HG03457 (cell line): ENCODE measurements around the gene WDR91.

Experiments
- ATAC-seq: cut with Tn5 transposase; IDR thresholded peaks from one replicate; pipeline ENCODE4 v1.9.1; 2021; ENCODE audit warnings: moderate number of reproducible peaks; ENCODE audit not compliant: unreplicated experiment

WDR91 gene

DNA sequence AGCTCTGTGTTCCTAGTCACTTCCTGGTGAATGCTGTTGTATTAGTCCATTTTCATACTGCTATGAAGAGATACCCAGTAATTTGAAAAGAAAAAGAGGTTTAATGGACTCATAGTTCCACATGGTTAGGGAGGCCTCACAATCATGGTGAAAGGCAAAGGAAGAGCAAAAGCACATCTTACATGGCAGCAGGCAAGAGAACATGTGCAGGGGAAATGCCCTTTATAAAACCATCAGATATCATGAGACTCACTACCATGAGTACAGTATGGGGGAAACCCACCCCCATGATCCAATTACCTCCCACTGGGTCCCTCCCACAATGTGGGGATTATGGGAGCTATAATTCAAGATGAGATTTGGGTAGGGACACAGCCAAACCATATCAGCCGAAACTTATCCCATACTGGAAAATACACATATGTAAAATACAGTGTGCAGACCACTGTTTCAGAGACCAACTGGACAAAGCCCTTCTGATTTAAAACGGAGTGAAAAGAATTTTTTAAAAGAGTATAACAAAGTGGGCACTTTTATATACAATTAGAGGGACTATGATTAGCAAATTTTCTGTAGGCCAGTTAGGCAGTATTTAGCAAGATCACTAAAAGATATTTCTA, 48.8 kb downstream of the WDR91 start:
- no peak for ATAC-seq

DNA sequence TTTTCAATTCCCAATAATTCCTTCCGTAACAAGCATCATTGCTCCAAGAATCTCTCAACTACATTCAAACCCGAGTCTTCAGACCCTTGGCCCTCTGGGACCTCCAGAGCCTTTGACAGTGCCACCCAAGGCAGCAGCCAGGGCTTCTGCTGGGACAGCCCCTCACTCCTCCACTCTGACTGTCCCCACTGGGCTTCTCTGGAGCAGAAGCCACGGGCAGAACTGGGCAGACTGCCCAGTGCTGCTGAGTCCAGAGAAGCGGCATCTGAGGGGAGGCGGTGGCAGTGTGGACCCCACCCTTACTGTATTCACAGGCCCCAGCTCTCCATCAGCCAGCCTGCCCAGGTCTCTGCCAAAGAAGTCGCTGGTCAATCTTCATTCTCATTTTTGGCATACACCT, 49.7 kb downstream of the WDR91 start:
- no peak for ATAC-seq

DNA sequence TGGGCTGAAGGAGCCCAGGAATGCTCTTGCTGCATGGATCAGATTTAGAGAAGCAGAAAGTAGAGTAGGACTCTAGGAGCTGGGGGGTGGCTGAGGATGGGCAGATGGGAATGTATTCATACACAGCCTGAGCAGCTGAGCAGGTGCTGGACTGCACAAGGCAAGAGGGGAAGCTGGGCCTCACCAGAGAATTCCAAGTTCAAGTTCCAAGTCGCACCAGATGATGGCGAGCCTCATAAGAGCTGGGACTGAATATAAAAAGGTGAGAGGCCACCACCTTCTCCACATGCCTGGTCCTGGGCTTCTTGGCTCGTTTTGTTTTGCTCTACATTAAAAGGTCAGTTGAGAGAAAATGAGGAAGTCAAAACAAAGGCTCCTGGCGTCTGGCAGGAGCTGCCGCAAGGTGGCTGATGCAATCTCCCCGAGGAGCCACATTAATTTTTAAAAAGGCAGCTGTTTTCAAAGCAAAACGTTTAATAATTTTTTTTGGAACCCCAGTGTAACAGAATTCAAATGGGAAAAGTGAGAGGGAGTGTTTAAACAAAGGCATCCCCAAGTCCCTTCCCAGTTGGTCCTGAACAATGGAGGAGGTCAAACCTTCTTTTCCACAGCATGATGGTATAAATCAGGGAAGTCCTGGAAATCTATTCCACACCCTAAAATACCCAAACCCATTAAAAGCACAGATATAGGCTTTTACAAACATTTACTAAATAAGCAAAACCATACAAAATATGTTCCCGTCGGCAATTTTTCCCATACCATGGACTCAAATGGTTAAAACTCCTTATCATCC, 50.3 kb downstream of the WDR91 start:
- ATAC-seq: no peak

DNA sequence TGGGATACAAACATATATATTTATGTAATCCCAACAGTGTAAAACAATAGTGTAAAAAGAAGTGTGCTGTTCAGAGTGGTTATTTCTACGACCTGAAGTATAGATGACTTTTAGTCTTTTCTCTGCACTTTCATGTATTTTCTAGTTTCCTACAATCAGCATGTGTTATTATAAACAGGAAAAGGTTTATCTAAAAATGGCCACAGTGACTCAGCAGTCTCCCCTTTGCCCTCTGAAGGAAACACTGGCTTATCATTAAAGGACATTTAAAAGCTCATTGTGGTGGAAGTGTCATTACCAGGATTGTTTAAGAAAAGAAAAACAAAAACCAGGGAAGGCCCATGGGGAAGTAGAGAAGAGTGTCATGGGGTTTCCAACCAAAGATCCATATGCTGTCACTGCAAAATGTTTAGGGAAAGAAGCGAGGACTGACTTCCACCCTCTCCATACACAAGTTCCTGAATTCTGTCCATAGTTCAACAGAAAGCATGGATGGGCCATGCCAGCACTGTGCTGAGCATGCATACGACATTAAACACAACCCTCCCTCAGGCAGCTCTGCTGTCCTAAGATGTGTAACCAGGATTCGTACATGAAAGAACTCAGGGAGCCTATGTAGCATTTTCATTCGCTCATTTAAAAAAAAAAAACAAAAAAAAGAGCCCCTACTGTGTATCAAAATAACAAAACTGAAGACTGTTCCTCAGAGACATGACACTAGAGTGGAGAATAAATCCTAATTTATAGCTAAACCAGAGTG, 51.0 kb downstream of the WDR91 start:
- no peak for ATAC-seq

DNA sequence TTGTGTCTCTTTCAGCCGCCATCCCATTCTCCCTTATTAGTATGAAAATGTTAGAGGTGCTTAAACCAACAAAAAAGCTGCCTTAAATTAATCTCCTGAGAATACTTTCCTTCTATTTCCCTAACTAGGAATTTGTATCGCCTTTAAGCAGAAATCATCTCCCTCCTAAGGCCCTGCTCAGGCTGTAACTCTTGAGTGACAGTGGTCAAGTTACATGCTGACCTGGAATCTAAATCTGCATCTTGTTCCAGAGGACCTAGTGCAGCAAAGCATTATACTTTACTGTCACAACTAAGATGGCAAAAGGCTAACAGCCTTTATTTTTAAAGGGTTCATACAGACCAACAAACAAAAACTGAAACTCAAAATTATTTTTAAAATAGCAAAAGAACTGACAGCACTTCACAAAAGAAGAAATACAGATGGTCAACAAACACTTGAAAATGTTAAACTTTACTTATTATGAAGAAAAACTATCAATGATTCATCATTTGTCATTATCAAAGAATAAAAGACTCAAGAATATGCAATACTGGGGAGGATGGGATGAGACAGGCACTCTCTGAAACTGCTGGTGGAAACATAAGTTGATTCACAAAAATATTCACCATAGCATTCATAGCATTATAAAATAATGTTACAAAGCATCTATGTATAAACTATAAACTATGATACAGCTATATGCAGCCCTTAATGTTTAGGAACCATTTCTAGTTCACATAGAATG, 51.8 kb downstream of the WDR91 start:
- ATAC-seq: no peak

DNA sequence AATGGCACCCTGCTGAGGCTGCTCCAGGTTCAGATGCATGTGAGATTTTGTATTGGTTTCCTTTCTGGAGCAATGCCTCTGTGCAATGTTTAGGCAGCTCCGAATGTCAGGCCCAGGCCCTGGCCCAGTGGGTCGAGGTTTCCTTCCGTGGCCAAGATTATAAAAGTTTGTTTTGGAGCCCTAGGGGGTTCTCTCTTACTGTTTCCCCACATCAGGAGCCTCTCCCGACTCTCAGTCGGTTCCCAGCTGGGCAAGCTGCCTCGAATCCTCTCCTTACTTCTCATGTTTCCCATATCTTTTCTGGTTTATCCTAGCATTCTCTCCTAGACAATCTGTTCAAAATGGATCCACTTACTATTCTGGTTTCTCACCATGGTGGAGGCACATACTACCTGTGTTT, 52.5 kb downstream of the WDR91 start:
- ATAC-seq: no peak

DNA sequence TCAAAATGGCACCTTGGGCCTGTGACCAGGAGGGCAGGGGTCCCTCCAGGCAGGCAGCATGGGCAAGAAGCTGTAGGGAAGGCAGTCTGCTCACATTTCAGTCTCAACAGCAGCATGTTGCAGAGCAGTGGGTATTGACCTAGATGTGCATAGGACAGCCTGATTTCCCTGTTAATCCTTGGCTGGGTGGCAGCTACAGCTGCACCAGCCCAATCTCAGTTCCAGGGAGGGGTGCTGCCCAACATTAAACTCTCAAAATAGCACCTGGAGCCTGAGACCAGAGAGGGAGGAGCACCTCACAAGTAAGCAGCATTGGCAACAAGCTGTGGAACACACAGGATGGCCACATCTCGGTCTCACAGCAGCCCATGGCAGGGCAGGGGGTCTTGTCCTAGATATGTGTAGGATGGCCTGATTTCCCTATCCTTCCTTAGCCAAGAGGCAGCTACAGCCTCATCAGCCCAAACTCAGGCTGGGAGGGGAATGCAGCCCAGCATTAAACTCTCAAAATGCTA, 53.1 kb downstream of the WDR91 start:
- no peak for ATAC-seq

DNA sequence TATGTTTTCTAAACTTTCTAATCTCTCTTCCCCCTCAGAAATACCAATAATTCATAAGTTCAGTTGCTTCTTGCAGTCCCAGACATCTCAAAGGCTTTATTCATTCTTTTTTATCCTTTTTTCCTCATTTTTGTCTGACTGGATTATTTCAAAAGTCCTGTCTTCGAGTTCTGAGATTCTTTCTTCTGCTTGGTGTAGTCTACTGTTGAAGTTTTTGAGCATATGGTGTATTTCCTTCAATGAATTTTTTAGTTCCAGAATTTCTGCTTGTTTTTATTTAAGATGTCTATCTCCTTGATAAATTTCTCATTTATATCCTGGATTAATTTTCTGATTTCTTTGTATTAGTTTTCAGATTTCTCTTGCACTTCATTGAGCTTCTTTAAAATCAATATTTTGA, 55.0 kb downstream of the WDR91 start:
- no peak for ATAC-seq

DNA sequence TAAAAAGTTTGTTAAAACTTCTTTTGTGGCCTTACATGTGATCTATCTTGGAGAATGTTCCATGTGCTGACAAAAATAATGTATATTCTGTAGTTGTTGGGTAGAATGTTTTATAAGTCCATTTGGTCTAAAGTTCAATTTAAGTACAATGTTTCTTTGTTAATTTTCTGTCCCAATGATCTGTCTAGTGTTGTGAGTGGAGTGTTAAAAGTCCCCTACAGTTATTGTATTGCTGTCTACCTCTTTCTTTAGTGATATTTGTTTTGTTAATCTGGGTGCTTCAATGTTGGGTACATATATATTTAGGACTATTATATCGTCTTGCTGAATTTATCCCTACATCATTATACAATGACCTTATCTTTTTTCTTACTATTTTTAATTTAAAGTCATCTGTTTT, 56.6 kb downstream of the WDR91 start:
- ATAC-seq: no peak

DNA sequence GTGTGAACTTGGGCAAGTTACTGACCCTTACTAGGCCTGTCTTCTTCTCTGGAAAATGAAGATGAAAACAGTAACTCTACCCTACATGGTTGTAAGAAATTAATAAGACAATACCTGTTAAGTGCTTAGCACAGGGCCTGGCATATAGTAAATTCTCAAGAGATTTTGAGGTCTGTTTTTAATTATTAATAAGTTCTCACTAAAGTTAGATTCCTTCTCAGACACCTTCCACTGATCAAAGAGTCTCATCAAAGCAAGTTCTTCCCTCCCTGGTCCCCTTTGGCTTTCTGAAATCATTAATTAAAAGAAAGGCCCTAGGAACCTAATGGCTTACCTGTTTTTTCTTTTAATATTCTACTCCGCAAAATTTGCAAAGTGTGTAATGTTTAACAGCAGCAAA, 58.9 kb downstream of the WDR91 start:
- ATAC-seq: no peak

DNA sequence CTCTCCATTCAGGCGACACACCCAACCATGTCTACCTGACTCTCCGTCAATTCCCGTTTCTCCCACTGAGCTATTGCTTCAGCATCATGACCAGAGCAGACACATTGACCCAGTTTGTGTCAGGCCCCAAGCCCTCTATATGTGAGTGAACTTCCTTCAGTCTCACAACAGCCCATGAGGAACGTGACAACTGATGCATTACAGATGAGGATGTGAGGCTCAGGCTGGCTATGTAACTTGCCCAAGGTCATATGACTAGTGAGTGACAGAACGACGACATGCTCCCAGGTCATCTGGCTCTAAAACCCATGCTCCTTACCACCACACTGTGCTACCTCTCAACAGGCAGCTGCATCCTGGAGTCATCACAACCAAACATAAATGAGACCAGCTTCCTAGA, 59.8 kb downstream of the WDR91 start:
- ATAC-seq: no peak

DNA sequence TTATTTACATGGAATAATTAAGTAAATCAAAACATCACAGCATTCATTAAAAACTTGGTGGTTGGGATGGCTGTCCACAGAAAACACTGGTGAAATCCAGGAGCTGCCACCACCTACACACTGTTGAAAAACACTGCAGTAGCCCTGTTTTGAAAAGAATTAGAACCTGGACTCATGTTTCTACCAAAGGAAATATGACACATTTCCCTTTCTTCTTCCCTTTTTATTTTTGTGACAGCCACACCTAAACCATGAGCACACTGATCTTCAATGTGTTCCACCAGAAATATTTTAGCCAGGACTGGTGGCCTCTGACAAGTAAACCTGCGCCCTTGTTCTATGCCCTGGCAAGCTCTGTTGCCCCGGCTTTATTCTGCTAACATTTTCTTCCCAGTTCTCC, 60.2 kb downstream of the WDR91 start:
- ATAC-seq: no peak

DNA sequence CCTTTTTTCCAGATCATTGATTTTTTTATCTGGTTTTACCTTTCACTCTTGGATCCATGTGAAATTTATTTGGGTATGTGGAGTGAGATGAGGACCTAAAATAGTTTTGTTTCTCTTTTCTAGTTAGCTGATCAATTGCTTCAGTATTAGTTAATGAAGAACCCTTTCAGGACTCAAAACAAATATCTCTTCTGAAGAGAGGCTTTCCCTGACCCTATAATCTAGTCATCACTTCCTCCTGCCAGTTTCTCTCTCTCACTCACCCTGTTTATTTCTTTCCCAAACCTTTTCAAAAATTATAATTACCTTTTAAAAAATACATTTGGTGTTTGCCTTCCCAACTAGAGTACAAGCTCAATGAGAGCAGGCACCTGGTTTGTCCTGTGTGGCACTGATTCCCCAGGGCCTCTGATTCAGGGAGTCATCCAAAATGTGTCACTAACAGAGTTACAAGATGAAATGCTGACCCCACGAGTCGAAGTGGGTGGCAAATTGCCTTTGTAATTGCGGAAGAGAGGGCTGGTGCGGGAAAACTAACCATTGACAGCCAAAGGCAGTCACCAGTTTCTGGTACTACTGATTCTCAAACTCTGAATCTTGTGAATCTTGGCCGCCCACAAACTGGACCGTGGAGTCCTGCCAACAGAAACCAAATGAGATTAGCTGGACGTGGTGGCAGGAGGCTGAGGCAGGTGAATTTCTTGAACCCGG, 61.1 kb downstream of the WDR91 start:
- ATAC-seq: no peak

DNA sequence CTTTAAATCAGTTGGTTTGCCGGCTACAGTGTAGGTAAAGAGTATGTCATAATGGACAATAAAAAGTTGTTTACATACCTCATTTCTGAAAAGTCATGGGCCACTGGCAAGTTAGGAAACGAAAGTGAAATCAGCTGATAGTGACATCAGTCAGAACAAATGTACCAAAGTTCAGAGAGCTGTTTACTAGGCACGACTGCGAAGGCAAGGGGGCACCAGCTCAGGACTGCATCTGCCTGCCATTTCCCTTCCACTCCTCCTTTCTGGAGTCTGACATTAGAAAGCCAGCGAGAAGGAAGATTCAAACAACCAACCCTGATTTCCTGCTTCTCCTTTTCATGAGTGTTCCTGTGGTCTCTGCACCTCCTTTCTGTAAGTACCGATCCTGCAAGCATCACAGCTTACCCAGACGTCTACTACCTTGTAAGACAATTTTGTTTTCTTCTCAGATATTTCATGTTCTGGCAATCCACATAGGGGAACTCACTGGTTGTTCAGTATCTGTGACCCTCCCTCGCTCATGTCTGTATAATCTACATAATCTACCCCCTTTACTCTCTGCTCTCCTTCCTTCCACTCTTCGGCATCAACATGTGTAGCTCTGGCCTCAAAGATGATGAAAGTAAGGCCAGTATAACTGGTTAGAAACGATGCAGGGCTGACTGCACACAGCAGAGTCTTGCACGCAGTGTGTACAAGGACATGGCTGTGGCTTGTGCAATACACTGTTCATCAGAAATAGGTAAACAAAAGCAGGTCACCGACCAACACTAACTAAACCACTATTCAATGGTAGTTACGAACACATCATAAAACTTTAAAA, 63.2 kb downstream of the WDR91 start, which contains the start of gene TMEM140:
TSS of gene TMEM140 (plus strand) at position 174 of the 823 bp plus-strand sequence. CDS start 16,370 bp downstream, outside the sequence.
- ATAC-seq: peak; percentile 44

DNA sequence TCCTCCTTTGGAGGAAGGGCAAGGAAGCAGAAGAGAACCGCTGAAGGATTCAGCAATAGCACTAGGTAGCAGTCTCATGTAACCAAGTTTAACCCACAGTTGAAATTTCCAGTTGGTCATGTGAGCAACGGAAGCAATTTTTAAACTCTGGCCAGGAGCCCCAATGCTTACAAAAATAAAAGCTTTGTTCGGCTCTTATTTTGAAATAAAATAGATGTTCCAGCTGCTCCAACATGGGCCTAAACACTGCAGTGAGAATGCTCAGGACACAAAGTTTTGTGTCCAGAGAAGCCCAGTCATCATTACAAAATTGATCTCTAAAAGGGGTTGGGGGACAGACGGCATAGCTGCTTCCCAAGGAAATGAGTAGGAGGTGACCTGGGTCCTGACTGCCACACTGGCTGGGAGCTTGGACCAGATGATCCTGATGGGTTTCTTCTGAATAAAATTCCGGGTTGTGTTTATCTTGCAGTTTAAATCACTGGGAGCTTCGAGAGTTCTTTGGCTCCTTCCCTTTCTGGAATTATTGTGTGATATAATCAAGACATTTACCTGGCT, 63.9 kb downstream of the WDR91 start:
- ATAC-seq: peak; percentile 1

DNA sequence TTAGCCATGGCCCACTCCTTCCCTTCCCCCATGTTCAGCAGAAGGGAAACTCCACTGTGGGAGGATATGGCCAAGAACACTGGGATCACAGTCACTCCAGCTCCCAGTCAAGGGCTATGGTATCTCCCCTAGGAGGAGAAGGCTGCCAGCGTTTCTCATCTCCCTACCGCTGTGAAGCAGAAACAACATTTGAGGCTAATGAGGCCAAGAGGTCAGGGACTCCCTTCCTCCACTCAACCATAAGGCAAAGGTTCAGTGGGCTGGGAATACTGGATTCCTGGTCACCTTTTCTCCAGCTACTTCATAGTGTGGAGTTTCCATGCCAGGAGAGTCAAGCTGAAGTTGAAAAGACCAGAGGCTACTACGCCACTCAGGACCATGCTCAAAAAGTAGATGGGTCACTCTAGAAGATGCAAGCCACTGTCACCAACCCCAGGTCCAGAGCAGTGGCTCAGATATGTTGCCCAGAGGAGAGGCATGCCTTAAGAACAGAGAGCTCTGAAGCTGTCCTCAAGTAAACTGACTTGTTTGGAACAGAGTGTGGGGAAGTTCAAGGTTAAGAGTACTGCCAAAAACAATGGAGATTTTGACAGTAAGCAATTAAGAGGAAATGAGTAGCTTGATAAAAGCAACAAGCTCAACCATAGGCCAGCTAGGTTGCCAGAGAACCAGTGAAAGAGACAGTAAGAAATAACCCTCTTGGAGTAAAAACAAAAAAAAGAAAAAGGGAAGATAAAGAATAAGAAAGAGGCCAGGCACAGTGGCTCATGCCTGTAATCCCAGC, 67.2 kb downstream of the WDR91 start:
- ATAC-seq: no peak
